Endometrium (tissue), 2 donors: ENCODE data around the gene ATPAF1.

ENCODE experiments used
- FAIRE-seq: peaks from 2 replicates; lab custom pipeline; 2012; peaks lifted over from hg19 to GRCh38; lab: Jason Lieb, UNC
- donor health status: control.
- donor health status: control.

ATPAF1 gene

GRCh38 chr1:46615735-46616134, 52.4 kb downstream of the ATPAF1 start:
- FAIRE-seq, result no peak

- FAIRE-seq, result no peak
Measured at GRCh38 chr1:46615088-46615487, 53.1 kb downstream of the ATPAF1 start.

DNA sequence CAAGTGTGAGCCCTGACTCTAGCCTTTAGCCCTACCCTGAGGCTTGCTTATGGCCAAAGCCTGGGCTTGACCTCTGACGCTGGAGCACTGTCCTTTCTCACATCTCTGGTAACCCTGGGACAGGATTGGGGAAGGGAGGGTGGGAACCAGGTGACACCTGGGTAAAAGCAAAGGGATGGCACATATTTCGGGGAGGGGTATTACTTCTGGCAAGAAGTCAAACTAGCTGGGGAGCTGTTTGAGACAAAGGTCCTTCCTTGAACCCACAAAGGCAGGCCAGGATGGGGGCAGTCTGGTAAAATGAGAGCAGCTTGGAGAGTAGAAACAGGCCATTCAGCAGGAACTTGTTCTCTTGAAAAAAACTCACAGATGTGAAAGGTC, 53.6 kb downstream of the ATPAF1 start:
- no peak for FAIRE-seq

GRCh38 chr1:46613661-46614603, 54.2 kb downstream of the ATPAF1 start:
- FAIRE-seq, result no peak

GRCh38 chr1:46612937-46613660, 55.1 kb downstream of the ATPAF1 start:
- FAIRE-seq, result no peak

- FAIRE-seq, result no peak
Measured at GRCh38 chr1:46611691-46612221, 56.4 kb downstream of the ATPAF1 start.

- FAIRE-seq, result no peak
Measured at GRCh38 chr1:46607345-46608130, 60.6 kb downstream of the ATPAF1 start.

DNA sequence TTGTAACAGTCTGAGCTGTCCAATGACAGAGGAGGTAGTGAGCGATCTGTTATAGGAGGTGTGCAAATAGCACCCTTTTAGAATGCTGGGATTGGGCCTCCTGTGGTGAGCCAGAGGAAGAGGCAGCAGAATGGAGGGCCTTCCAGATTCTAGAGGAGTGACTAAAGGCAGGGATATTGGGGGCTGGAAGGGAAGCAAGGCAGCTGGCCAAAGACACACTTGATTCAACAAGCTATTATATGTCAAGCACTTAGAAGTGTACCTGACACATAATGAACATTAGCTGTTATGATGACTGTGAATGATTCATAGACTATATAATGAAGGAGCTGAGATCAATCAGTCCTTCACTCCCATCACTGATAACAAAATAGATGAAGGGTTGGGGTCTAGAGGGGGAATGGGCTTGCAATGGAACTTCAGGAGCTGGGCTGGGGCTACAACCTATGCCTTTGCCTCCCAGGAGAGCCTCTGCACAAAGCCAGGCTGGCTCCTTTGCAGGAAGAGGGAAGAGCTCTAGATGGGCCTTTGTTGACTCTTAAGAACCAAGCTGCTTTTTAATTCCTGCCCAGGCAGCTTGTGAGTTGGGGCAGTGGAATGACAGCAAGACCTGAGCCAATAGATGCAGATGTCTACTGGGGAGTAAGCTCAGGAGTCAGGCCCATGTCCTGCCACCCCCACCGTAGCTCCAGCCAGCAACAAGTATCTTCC, 61.8 kb downstream of the ATPAF1 start:
- FAIRE-seq, result no peak

DNA sequence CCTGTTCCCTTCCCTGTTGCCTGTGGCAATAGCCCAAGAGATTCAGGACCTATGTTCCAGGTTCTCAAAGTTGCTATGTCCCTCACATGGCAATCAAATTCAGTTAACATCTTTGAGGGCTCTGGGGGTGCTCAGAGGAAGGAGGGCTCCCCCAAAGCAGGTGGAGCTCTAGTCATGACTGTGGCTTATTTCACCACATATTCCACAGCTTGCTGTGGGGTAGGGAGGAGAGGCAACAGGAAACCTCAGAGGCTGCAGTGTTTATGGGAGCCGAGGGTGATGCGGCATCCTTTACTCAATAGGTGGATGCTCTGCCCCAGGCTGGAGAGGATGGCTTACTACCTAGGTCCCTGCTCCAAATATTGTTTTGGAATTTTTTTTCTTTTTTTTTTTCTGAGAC, 62.9 kb downstream of the ATPAF1 start:
- no peak for FAIRE-seq

DNA sequence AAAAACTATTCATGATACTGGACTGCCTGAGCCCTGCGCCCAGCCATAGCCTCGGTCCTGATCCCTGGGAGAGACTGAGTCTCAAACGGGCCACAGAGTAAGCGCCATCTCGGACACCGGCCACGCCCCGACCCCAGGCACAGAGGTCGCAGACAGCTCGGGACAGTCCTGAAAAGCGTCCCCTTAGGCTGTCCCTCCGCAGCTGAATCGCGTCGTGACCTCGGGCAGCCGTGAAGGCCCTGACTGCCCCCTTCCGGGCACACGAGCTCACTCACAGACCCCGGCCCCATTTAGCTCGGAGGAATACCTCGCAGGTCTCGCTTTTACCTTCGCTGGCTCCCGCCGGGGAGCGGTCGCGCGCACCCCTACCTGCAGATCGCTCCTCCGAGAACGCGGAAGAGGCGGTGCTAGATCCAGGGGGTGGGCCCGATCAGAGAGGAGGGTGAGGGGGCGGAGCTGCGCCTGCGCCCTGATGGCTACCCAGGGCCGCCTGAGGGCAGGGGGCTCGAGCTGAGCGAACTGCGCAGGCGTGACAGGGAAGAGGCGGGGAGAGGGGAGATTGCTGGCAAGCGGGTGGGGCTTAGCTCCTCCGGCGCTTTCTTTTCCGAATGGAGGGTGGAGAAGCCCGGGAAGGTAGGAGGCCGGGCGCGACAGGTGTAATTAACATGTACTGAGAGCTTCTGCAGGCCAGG, 64.2 kb downstream of the ATPAF1 start, which contains the start of gene MKNK1:
TSS of gene MKNK1 (minus strand) at position 411 of the 692 bp plus-strand sequence. CDS start 20,941 bp downstream, outside the sequence.
- peak; percentile 77 for FAIRE-seq

DNA sequence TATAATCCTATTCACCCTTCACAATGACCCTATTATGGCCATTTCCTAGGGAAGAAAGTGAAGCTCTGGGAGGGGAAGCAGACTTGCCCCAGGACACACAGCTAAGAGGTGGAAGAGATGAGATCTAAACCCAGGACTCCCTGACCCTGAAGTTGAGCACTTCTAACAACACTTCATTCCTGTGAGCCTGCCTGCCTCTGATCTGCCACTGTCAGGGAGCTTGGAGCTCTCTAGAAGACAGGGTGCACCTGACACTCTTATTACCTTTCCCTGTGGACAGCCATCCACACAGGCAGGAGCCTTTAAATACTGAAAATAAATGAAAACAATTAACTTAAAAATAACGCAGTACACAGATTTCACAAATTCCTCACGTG, 64.7 kb downstream of the ATPAF1 start:
- FAIRE-seq, result no peak

GRCh38 chr1:46601257-46602007, 66.7 kb downstream of the ATPAF1 start:
- FAIRE-seq, result no peak

DNA sequence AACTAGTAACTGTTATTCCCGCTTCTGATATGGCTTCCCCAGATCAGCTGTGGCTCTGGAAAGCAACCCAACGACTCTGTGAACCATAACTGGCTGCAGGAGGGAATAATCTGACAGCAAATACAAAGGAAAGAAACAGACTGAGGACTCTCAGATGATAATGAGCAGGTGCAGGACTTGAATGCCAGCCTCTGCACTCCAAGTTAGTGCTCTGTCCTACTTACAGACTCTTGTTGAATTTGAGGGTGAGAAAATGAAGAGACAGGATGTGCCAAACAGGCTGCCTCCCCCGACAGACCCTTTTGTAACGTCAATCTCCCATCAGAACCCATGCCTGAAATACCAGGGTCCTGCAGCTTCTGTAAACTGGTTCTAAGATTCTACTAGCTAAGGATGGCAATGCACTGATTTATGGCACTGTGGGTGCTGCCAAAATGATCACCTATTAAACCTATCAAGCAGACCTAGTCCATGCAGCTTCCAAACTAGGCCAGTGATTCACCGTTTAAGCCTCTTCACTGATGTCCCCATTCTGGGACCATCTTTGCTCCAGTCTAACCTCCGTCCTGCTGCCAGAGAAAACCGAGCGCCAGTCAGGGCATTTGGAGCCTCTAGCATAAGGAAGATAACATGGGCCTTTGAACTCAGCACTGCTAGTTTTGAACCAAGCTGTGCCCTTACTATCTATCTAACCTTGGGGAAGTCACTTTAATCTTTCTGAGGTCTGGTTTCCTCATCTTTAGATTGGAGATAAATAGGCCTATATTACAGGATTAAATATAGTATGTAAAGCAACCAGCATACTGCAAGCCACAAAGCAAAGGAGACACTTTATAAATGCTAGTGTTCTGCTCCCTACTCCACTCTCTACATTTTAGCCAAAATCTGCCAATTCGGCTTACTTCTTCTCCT, 68.8 kb downstream of the ATPAF1 start:
- FAIRE-seq, result no peak

GRCh38 chr1:46596846-46597245, 71.3 kb downstream of the ATPAF1 start:
- no peak for FAIRE-seq

DNA sequence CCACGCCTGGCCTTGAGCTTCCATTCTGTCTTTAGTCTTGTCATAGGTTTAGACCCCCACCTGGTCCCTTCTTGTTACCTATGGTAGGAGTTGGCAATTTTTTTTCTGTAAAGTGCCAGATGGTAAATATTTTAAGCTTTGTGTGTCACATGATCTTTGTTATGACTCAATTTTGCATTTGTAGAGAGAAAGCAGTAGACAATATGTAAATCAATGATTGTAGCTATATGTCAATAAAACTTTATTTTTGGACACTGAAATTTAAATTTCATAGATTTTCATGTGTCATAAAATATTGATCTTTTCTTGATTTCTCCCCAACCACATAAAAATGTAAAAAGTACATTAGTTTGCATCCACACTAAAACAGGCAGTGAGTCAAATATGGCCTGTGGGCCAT, 72.1 kb downstream of the ATPAF1 start:
- no peak for FAIRE-seq

- no peak for FAIRE-seq
Measured at GRCh38 chr1:46595127-46595526, 73.0 kb downstream of the ATPAF1 start.

DNA sequence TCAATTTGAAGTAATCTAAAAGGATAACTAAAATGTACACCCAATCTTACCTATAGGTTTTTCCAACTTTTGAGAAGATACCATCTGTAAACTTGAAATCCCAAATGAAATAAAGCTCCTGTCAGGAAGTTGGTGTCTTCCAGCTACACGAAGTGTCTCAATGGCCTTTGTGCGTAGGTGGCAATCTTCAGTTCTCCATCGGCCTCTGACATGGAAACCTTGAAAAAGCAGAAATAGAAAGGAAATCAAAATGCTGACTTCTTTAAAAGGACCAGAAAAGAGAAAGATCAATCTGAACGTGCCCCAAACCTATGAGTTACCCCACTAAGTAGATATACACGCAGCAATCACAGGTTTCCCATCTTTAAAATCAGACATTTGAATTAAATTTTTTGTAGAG, 74.1 kb downstream of the ATPAF1 start:
- no peak for FAIRE-seq

- FAIRE-seq, result no peak
Measured at GRCh38 chr1:46592823-46593222, 75.3 kb downstream of the ATPAF1 start.

DNA sequence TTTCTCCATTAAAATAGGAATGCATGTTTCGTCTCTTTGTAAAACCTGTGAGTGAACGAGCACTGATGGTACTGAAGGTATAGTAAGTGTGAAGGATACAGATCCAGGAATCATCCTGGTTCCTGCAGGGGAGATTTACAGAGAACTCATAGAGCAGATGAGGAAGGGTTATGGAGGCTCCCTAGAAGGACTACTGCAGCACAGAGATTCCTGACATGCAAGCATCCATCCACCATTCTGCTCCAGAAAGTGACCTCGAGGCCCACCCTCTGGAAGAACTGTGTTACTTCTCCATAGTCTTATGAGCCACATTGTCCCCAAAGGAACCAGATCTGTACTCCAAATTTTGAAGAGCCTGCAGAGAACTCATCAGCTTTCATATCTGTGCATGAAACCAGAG, 78.6 kb downstream of the ATPAF1 start:
- FAIRE-seq, result no peak
